Effector memory CD4-positive, alpha-beta T cell (primary cell): ENCODE data around the gene SGMS1.

Experiments
- DNase-seq, 3 donors: peaks; one replicate each; pipeline ENCODE4 v3.0.0-alpha.2; 2020
- H3K27ac ChIP-seq: 2 replicates; pipeline ENCODE4 v1.7.0; 2013; ENCODE audit warnings: mild to moderate bottlenecking, low read length, moderate library complexity; ENCODE audit not compliant: insufficient read depth, poor library complexity, severe bottlenecking
- H3K27me3 ChIP-seq: replicated peaks from 2 replicates; pipeline ENCODE4 v1.7.0; 2013; ENCODE audit warnings: mild to moderate bottlenecking, low read length; ENCODE audit not compliant: insufficient read depth, control insufficient read depth, poor library complexity, severe bottlenecking
- H3K36me3 ChIP-seq: 2 replicates; pipeline ENCODE4 v1.7.0; 2013; ENCODE audit warnings: mild to moderate bottlenecking, low read length, moderate library complexity; ENCODE audit not compliant: control insufficient read depth, insufficient read depth
- H3K4me1 ChIP-seq: 2 replicates; pipeline ENCODE4 v1.7.0; 2013; ENCODE audit warnings: low read length, mild to moderate bottlenecking; ENCODE audit not compliant: control insufficient read depth, insufficient read depth, poor library complexity, severe bottlenecking
- H3K4me3 ChIP-seq: 2 replicates; pipeline ENCODE4 v1.7.0; 2013; ENCODE audit warnings: low read length, low read depth, mild to moderate bottlenecking; ENCODE audit not compliant: insufficient read depth, poor library complexity, severe bottlenecking
- H3K9me3 ChIP-seq: 2 replicates; pipeline ENCODE4 v1.7.0; 2013; ENCODE audit warnings: mild to moderate bottlenecking, low read length, moderate library complexity; ENCODE audit not compliant: control insufficient read depth

The SGMS1 gene

GRCh38 chr10:50312464-50313437, 311.0 kb downstream of the SGMS1 start:
- Histone ChIP-seq H3K4me1 (peaks cover 3% of the 10 kb centered on the region), H3K27ac (no peak overlapping the region), H3K27me3 (no peaks in the 10 kb centered on the region), H3K4me3 (no peak overlapping the region), H3K9me3 (no peaks in the 10 kb centered on the region), H3K36me3 (peaks cover 25% of the 10 kb centered on the region)
- no peak for DNase-seq

- no peaks in the 10 kb centered on the region for H3K9me3 ChIP-seq
- DNase-seq, result no peak
- no peaks in the 10 kb centered on the region for H3K4me1 ChIP-seq
- H3K27me3 ChIP-seq, result no peaks in the 10 kb centered on the region
- peaks cover 35% of the 10 kb centered on the region for H3K36me3 ChIP-seq
- H3K4me3 ChIP-seq, result no peak overlapping the region
- no peak overlapping the region for H3K27ac ChIP-seq
These were observed 313.1 kb downstream of the SGMS1 start for GRCh38 chr10:50310560-50311174.

GRCh38 chr10:50309342-50309741, 314.4 kb downstream of the SGMS1 start:
- no peak overlapping the region for H3K4me3 ChIP-seq
- H3K9me3 ChIP-seq, result no peaks in the 10 kb centered on the region
- H3K27me3 ChIP-seq, result no peaks in the 10 kb centered on the region
- no peak for DNase-seq
- H3K4me1 ChIP-seq, result no peaks in the 10 kb centered on the region
- peaks cover 35% of the 10 kb centered on the region for H3K36me3 ChIP-seq
- H3K27ac ChIP-seq, result no peak overlapping the region

- H3K36me3 ChIP-seq, result peaks cover 24% of the 10 kb centered on the region
- no peaks in the 10 kb centered on the region for H3K4me1 ChIP-seq
- no peaks in the 10 kb centered on the region for H3K27me3 ChIP-seq
- no peak for DNase-seq
- no peak overlapping the region for H3K4me3 ChIP-seq
- H3K27ac ChIP-seq, result no peak overlapping the region
- no peaks in the 10 kb centered on the region for H3K9me3 ChIP-seq
These were observed 319.1 kb downstream of the SGMS1 start for GRCh38 chr10:50304660-50305059.

GRCh38 chr10:50299948-50300669, 323.6 kb downstream of the SGMS1 start:
- DNase-seq, result no peak

GRCh38 chr10:50295367-50295766, 328.4 kb downstream of the SGMS1 start:
- no peak for DNase-seq
- Histone ChIP-seq H3K27ac (no peak overlapping the region), H3K4me1 (no peaks in the 10 kb centered on the region), H3K36me3 (no peaks in the 10 kb centered on the region), H3K27me3 (no peaks in the 10 kb centered on the region), H3K9me3 (no peaks in the 10 kb centered on the region), H3K4me3 (no peak overlapping the region)

More at GRCh38 chr10:50299948-50300669, 323.6 kb downstream of the SGMS1 start:
- H3K9me3 ChIP-seq, result no peaks in the 10 kb centered on the region
- no peaks in the 10 kb centered on the region for H3K36me3 ChIP-seq
- H3K4me1 ChIP-seq, result no peaks in the 10 kb centered on the region
- H3K27me3 ChIP-seq, result no peaks in the 10 kb centered on the region
- H3K27ac ChIP-seq, result no peak overlapping the region
- H3K4me3 ChIP-seq, result no peak overlapping the region

GRCh38 chr10:50294582-50294981, 329.2 kb downstream of the SGMS1 start:
- H3K4me3 ChIP-seq, result no peak overlapping the region
- H3K36me3 ChIP-seq, result no peaks in the 10 kb centered on the region
- H3K9me3 ChIP-seq, result no peaks in the 10 kb centered on the region
- DNase-seq, result no peak
- no peaks in the 10 kb centered on the region for H3K4me1 ChIP-seq
- H3K27ac ChIP-seq, result no peak overlapping the region
- H3K27me3 ChIP-seq, result no peaks in the 10 kb centered on the region

GRCh38 chr10:50293513-50294313, 330.0 kb downstream of the SGMS1 start:
- Histone ChIP-seq H3K4me1 (no peaks in the 10 kb centered on the region), H3K27ac (no peak overlapping the region), H3K4me3 (no peak overlapping the region), H3K9me3 (no peaks in the 10 kb centered on the region), H3K36me3 (no peaks in the 10 kb centered on the region), H3K27me3 (no peaks in the 10 kb centered on the region)
- no peak for DNase-seq

GRCh38 chr10:50291261-50291850, 332.4 kb downstream of the SGMS1 start:
- Histone ChIP-seq H3K9me3 (no peaks in the 10 kb centered on the region), H3K4me3 (no peak overlapping the region), H3K27me3 (no peaks in the 10 kb centered on the region), H3K36me3 (no peaks in the 10 kb centered on the region), H3K4me1 (no peaks in the 10 kb centered on the region), H3K27ac (no peak overlapping the region)
- DNase-seq, result no peak
